Smooth muscle cell (in vitro differentiated cells): Measurements from ENCODE around the gene PSD2. TPM values are rescaled to one million over a fixed set of nuclear protein-coding genes. Genes with fewer than 3 reads are reported as not detected.

Experiments used
- DNase-seq: peaks from one replicate; lab custom pipeline; 2025; ENCODE audit not compliant: unreplicated experiment; lab: John Stamatoyannopoulos, UW
- H2AFZ ChIP-seq: fragments of 200-600 bp; sonication (generic); 2 replicates; pipeline ENCODE4 v1.6.0; 2016; ENCODE audit warnings: antibody characterized with exemption, low read depth, mild to moderate bottlenecking
- H3F3A ChIP-seq: fragments of 200-600 bp; sonication (generic); 2 replicates; pipeline ENCODE4 v1.6.0; 2017; ENCODE audit warnings: antibody characterized with exemption, low read depth
- H3K27ac ChIP-seq: fragments of 200-600 bp; sonication (generic); 2 replicates; pipeline ENCODE4 v1.5.1; 2016; ENCODE audit warnings: low read depth, mild to moderate bottlenecking
- H3K27me3 ChIP-seq: fragments of 200-600 bp; sonication (generic); 2 replicates; pipeline ENCODE4 v1.6.1; 2016; ENCODE audit warnings: low read depth, mild to moderate bottlenecking
- H3K36me3 ChIP-seq: fragments of 200-600 bp; sonication (generic); 2 replicates; pipeline ENCODE4 v1.5.1; 2016; ENCODE audit warnings: low read depth
- H3K4me1 ChIP-seq: fragments of 200-600 bp; sonication (generic); 2 replicates; pipeline ENCODE4 v1.5.1; 2016; ENCODE audit warnings: low read depth
- H3K4me2 ChIP-seq: fragments of 200-600 bp; sonication (generic); 2 replicates; pipeline ENCODE4 v1.6.0; 2016; ENCODE audit warnings: mild to moderate bottlenecking
- H3K4me3 ChIP-seq: fragments of 200-600 bp; sonication (generic); 2 replicates; pipeline ENCODE4 v1.5.1; 2016; ENCODE audit warnings: mild to moderate bottlenecking
- H3K79me2 ChIP-seq: fragments of 200-600 bp; sonication (generic); 2 replicates; pipeline ENCODE4 v1.6.0; 2016; ENCODE audit warnings: low read depth, mild to moderate bottlenecking
- H3K9ac ChIP-seq: fragments of 200-600 bp; sonication (generic); 2 replicates; pipeline ENCODE4 v1.6.0; 2016; ENCODE audit warnings: low read depth
- H3K9me3 ChIP-seq: fragments of 200-600 bp; sonication (generic); replicated peaks from 2 replicates; pipeline ENCODE4 v1.5.1; 2016; ENCODE audit warnings: low read depth
- H4K20me1 ChIP-seq: fragments of 200-600 bp; sonication (generic); 2 replicates; pipeline ENCODE4 v1.6.0; 2016; ENCODE audit warnings: low read depth
- CTCF ChIP-seq: fragments of 200-600 bp; sonication (generic); IDR thresholded peaks from 2 replicates; pipeline ENCODE4 v1.5.1; 2017; ENCODE audit warnings: borderline replicate concordance, mild to moderate bottlenecking, antibody characterized with exemption; ENCODE audit not compliant: insufficient read depth, poor library complexity, severe bottlenecking
- WGBS: methylation state at CpG from one replicate; pipeline ENCODE4 v1.1.7; 2016; ENCODE audit warnings: low lambda C conversion rate; 5-methylcytosine and 5-hydroxymethylcytosine counted together
- polyA plus RNA-seq: library from polyadenylated mRNA; unstranded; fragments of >200 nt; fragmentation: Nextera tagmentation; extraction: Ambion mirVana; gene quantifications from 2 replicates; pipeline ENCODE4 v1.2.1, GENCODE V29; 2016
- total RNA-seq: library from RNA; depleted of rRNA; stranded (reverse); fragments of >200 nt; gene quantifications from 2 replicates; pipeline ENCODE4 v1.2.3, GENCODE V29; 2014

Gene PSD2
- total and polyA plus RNA-seq, 2 experiments from 2014 or later, result 0.54 to 0.81 TPM

GRCh38 chr5:139775872-139776271, 19.7 kb upstream of the PSD2 start:
- no peaks in the 10 kb centered on the region for H3K79me2 ChIP-seq
- no peak overlapping the region for H3K4me2 ChIP-seq
- no peak overlapping the region for H3K9ac ChIP-seq
- H3K4me3 ChIP-seq, result no peak overlapping the region
- H3K36me3 ChIP-seq, result no peaks in the 10 kb centered on the region
- H3K9me3 ChIP-seq, result no peaks in the 10 kb centered on the region
- no peak overlapping the region for H2AFZ ChIP-seq
- H3K27me3 ChIP-seq, result peaks cover 13% of the 10 kb centered on the region
- no peaks in the 10 kb centered on the region for H4K20me1 ChIP-seq
- no peak for DNase-seq
- H3F3A ChIP-seq, result no peaks in the 10 kb centered on the region
- no peak overlapping the region for H3K27ac ChIP-seq
- WGBS, result 88% methylated on average over 7 of the region's 7 CpGs
- H3K4me1 ChIP-seq, result no peaks in the 10 kb centered on the region
- TF ChIP-seq CTCF, result no peak

- H3K27me3 ChIP-seq, result peaks cover 13% of the 10 kb centered on the region
- no peak overlapping the region for H3K4me2 ChIP-seq
- no peaks in the 10 kb centered on the region for H3K9me3 ChIP-seq
- no peaks in the 10 kb centered on the region for H4K20me1 ChIP-seq
- H2AFZ ChIP-seq, result no peak overlapping the region
- no peak for DNase-seq
- H3K4me3 ChIP-seq, result no peak overlapping the region
- no peaks in the 10 kb centered on the region for H3K79me2 ChIP-seq
- no peaks in the 10 kb centered on the region for H3K36me3 ChIP-seq
- WGBS, result 100% methylated on average over 1 of the region's 1 CpG
- no peaks in the 10 kb centered on the region for H3F3A ChIP-seq
- no peak overlapping the region for H3K9ac ChIP-seq
- H3K4me1 ChIP-seq, result no peaks in the 10 kb centered on the region
- no peak overlapping the region for H3K27ac ChIP-seq
- no peak for TF ChIP-seq CTCF
These were observed 18.7 kb upstream of the PSD2 start for GRCh38 chr5:139776861-139777260.

- WGBS, result 76% methylated on average over 7 of the region's 7 CpGs
- no peak overlapping the region for H3K4me3 ChIP-seq
- H3F3A ChIP-seq, result no peaks in the 10 kb centered on the region
- peaks cover 26% of the 10 kb centered on the region for H3K27me3 ChIP-seq
- no peak for TF ChIP-seq CTCF
- no peak overlapping the region for H3K9ac ChIP-seq
- no peak overlapping the region for H3K4me2 ChIP-seq
- H3K4me1 ChIP-seq, result peaks cover 3% of the 10 kb centered on the region
- no peaks in the 10 kb centered on the region for H3K79me2 ChIP-seq
- no peaks in the 10 kb centered on the region for H3K36me3 ChIP-seq
- no peak overlapping the region for H2AFZ ChIP-seq
- no peak for DNase-seq
- H3K9me3 ChIP-seq, result no peaks in the 10 kb centered on the region
- H3K27ac ChIP-seq, result no peak overlapping the region
- no peaks in the 10 kb centered on the region for H4K20me1 ChIP-seq
These were observed 12.1 kb upstream of the PSD2 start for GRCh38 chr5:139783436-139783965.

GRCh38 chr5:139784488-139784887, 11.1 kb upstream of the PSD2 start:
- no peaks in the 10 kb centered on the region for H3K79me2 ChIP-seq
- no peaks in the 10 kb centered on the region for H3F3A ChIP-seq
- H3K27me3 ChIP-seq, result peaks cover 23% of the 10 kb centered on the region
- no peak overlapping the region for H3K4me3 ChIP-seq
- 93% methylated on average over 3 of the region's 3 CpGs for WGBS
- no peaks in the 10 kb centered on the region for H4K20me1 ChIP-seq
- H2AFZ ChIP-seq, result no peak overlapping the region
- H3K36me3 ChIP-seq, result no peaks in the 10 kb centered on the region
- no peak overlapping the region for H3K27ac ChIP-seq
- no peaks in the 10 kb centered on the region for H3K9me3 ChIP-seq
- H3K9ac ChIP-seq, result no peak overlapping the region
- H3K4me1 ChIP-seq, result peaks cover 3% of the 10 kb centered on the region
- DNase-seq, result no peak
- H3K4me2 ChIP-seq, result no peak overlapping the region
- TF ChIP-seq CTCF, result no peak
